K562 (cell line): Measurements from ENCODE around the gene MRPS10. TPM values are rescaled to one million over a fixed set of nuclear protein-coding genes. Genes with fewer than 3 reads are reported as not detected.
A peak's percentile ranks its signal among the peaks of the same experiment; 100 is the strongest.

Experiments used
- CEBPG ChIP-seq, 3 experiments: fragments of 200-800 bp in 1 of 3; sonication (Bioruptor generic) in 1 of 3; sonication (generic) in 1 of 3; formaldehyde crosslinking in 1 of 3; IDR thresholded peaks in 2 of 3; conservative IDR thresholded peaks in 1 of 3; 2 replicates each; pipeline versions ENCODE4 v1.6.1 to v1.8.0; 2016 to 2022; ENCODE audit warnings: missing compliant biosample characterization in 2 of 3, missing genetic modification characterization in 2 of 3, mild to moderate bottlenecking in 1 of 3, missing genetic modification reagents in 1 of 3
- CXXC5 ChIP-seq: fragments of 250-450 bp; sonication (Bioruptor Pico); IDR thresholded peaks from 2 replicates; pipeline ENCODE4 v1.8.0; 2022; ENCODE audit warnings: inconsistent platforms, mild to moderate bottlenecking, moderate library complexity
- FOXJ2 ChIP-seq: fragments of 200-800 bp; sonication (Bioruptor generic); IDR thresholded peaks from 2 replicates; pipeline ENCODE4 v1.6.1; 2016; ENCODE audit warnings: missing genetic modification characterization, missing compliant biosample characterization
- GATAD2A ChIP-seq: fragments of 450-650 bp; IDR thresholded peaks from 2 replicates; pipeline ENCODE4 v1.6.1; 2017
- MCM7 ChIP-seq, 2 experiments: fragments of 450-650 bp; IDR thresholded peaks; 2 replicates each; pipeline ENCODE4 v1.6.1; 2016 to 2018
- ZC3H4 ChIP-seq: sonication (generic); formaldehyde crosslinking; IDR thresholded peaks from 2 replicates; pipeline ENCODE4 v1.9.0; 2021; ENCODE audit warnings: missing genetic modification reagents, borderline replicate concordance
- ZNF41 ChIP-seq: fragments of 250-450 bp; sonication (Bioruptor Pico); conservative IDR thresholded peaks from 2 replicates; pipeline ENCODE4 v1.4.0; 2020; ENCODE audit warnings: mild to moderate bottlenecking
- polyA plus RNA-seq, 8 experiments: library from polyadenylated mRNA; depleted of rRNA in 4 of 8; stranded (reverse) in 5 of 8; unstranded in 3 of 8; fragments of >200 nt; fragmentation: Nextera tagmentation in 2 of 8; fragmentation: Illumina TruSeq in 1 of 8; extraction: Ambion mirVana in 2 of 8; extraction: Trizol in 1 of 8; gene quantifications; 2 replicates each; pipeline versions ENCODE4 v1.2.1 to v1.2.3, GENCODE V29; 2011 to 2014; ENCODE audit warnings: inconsistent platforms in 1 of 8, missing spikeins in 1 of 8
- total RNA-seq, 7 experiments: library from RNA; depleted of rRNA in 6 of 7; stranded (reverse); fragments of >200 nt in 6 of 7; fragmentation: Illumina TruSeq in 2 of 7; extraction: Trizol in 2 of 7; gene quantifications; 2 replicates each; pipeline versions ENCODE4 v1.2.1 to v1.2.3, GENCODE V29; 2011 to 2021; ENCODE audit warnings: low replicate concordance in 1 of 7
- TF ChIP-seq, protein P1 (sequence below): fragments of 450-650 bp; IDR thresholded peaks from 2 replicates; pipeline ENCODE4 v1.6.1; 2017; ENCODE audit warnings: mild to moderate bottlenecking, moderate library complexity
- TF ChIP-seq, protein P2 (sequence below): sonication (generic); formaldehyde crosslinking; IDR thresholded peaks from 2 replicates; pipeline ENCODE4 v1.8.1; 2023; ENCODE audit warnings: mild to moderate bottlenecking, missing genetic modification reagents
- TF ChIP-seq, protein P3 (sequence below), 2 experiments: fragments of 150-350 bp in 1 of 2; IDR thresholded peaks; 2 replicates each; pipeline ENCODE4 v1.6.1; 2012 to 2016; ENCODE audit warnings: low read depth in 2 of 2, low read length in 2 of 2, mild to moderate bottlenecking in 1 of 2, moderate library complexity in 1 of 2
- TF ChIP-seq, protein P4 (sequence below): sonication (generic); formaldehyde crosslinking; IDR thresholded peaks from 2 replicates; pipeline ENCODE4 v1.8.0; 2022; ENCODE audit warnings: mild to moderate bottlenecking, missing genetic modification reagents
- TF ChIP-seq, protein P5 (sequence below): sonication (generic); formaldehyde crosslinking; IDR thresholded peaks from 2 replicates; pipeline ENCODE4 v1.8.1; 2023; ENCODE audit warnings: missing genetic modification reagents, mild to moderate bottlenecking, borderline replicate concordance
- TF ChIP-seq, protein P6 (sequence below): sonication (generic); formaldehyde crosslinking; IDR thresholded peaks from 2 replicates; pipeline ENCODE4 v1.8.0; 2022; ENCODE audit warnings: mild to moderate bottlenecking, missing genetic modification reagents

Gene MRPS10
- total and polyA plus RNA-seq, 9 of the 15 experiments (the other 6 are each of a cell fraction or from before 2014, with no cell fraction given), result 48.6 to 166 (median 93.7) TPM

DNA sequence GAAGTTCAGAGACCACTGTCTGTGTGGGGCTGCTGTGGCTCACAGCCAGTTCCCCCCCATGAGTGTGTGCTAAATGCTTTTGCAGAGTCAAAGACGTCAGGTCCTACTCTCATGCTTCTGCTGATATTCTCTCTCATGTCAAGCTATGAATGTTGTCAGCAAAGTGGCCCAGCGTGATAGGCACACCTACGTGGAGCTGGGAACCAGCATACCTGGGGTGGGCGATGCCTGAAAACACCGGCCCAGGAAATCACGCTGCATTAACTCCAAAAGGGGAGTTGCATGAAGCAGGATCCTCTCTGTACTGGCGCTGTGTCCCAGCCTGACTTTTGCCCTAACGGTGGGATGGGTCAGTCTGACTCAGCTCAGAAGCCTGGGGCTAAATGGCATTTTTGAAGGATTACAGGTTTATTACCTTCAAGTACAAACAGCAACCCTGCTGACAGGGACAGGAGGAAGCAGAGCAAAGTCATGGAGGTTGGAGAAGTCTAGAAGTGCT is 9.0 kb upstream of the MRPS10 start (continued):
- TF ChIP-seq, protein P1, sequence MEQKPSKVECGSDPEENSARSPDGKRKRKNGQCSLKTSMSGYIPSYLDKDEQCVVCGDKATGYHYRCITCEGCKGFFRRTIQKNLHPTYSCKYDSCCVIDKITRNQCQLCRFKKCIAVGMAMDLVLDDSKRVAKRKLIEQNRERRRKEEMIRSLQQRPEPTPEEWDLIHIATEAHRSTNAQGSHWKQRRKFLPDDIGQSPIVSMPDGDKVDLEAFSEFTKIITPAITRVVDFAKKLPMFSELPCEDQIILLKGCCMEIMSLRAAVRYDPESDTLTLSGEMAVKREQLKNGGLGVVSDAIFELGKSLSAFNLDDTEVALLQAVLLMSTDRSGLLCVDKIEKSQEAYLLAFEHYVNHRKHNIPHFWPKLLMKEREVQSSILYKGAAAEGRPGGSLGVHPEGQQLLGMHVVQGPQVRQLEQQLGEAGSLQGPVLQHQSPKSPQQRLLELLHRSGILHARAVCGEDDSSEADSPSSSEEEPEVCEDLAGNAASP, result peak; percentile 54; the same call in 1 of the 2 replicates
- no peak for TF ChIP-seq ZNF41 (CRISPR knock-in tag)
- no peak for TF ChIP-seq ZC3H4 (CRISPR knock-in tag)
- TF ChIP-seq, protein P2, sequence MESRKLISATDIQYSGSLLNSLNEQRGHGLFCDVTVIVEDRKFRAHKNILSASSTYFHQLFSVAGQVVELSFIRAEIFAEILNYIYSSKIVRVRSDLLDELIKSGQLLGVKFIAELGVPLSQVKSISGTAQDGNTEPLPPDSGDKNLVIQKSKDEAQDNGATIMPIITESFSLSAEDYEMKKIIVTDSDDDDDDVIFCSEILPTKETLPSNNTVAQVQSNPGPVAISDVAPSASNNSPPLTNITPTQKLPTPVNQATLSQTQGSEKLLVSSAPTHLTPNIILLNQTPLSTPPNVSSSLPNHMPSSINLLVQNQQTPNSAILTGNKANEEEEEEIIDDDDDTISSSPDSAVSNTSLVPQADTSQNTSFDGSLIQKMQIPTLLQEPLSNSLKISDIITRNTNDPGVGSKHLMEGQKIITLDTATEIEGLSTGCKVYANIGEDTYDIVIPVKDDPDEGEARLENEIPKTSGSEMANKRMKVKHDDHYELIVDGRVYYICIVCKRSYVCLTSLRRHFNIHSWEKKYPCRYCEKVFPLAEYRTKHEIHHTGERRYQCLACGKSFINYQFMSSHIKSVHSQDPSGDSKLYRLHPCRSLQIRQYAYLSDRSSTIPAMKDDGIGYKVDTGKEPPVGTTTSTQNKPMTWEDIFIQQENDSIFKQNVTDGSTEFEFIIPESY, result no peak
- TF ChIP-seq FOXJ2 (tag), result no peak
- TF ChIP-seq, protein P3, sequence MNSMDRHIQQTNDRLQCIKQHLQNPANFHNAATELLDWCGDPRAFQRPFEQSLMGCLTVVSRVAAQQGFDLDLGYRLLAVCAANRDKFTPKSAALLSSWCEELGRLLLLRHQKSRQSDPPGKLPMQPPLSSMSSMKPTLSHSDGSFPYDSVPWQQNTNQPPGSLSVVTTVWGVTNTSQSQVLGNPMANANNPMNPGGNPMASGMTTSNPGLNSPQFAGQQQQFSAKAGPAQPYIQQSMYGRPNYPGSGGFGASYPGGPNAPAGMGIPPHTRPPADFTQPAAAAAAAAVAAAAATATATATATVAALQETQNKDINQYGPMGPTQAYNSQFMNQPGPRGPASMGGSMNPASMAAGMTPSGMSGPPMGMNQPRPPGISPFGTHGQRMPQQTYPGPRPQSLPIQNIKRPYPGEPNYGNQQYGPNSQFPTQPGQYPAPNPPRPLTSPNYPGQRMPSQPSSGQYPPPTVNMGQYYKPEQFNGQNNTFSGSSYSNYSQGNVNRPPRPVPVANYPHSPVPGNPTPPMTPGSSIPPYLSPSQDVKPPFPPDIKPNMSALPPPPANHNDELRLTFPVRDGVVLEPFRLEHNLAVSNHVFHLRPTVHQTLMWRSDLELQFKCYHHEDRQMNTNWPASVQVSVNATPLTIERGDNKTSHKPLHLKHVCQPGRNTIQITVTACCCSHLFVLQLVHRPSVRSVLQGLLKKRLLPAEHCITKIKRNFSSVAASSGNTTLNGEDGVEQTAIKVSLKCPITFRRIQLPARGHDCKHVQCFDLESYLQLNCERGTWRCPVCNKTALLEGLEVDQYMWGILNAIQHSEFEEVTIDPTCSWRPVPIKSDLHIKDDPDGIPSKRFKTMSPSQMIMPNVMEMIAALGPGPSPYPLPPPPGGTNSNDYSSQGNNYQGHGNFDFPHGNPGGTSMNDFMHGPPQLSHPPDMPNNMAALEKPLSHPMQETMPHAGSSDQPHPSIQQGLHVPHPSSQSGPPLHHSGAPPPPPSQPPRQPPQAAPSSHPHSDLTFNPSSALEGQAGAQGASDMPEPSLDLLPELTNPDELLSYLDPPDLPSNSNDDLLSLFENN (IDR thresholded peaks at IDR 0.05; ENCODE audit: low read depth in 2 of 2, low read length in 2 of 2), result no peak
- TF ChIP-seq GATAD2A, result no peak
- TF ChIP-seq CXXC5 (CRISPR knock-in tag), result 0 out of 2 replicates have a peak, but pooled peaks have one; percentile 26
- no peak for TF ChIP-seq CEBPG (CRISPR knock-in tag; IDR thresholded peaks at IDR 0.05)
- no peak for TF ChIP-seq CEBPG (tag; conservative IDR thresholded peaks at IDR 0.05 in 1 of 2, IDR thresholded peaks at IDR 0.05 in 1 of 2)
- TF ChIP-seq, protein P4, sequence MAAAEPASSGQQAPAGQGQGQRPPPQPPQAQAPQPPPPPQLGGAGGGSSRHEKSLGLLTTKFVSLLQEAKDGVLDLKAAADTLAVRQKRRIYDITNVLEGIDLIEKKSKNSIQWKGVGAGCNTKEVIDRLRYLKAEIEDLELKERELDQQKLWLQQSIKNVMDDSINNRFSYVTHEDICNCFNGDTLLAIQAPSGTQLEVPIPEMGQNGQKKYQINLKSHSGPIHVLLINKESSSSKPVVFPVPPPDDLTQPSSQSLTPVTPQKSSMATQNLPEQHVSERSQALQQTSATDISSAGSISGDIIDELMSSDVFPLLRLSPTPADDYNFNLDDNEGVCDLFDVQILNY (CRISPR knock-in tag), result no peak
- TF ChIP-seq, protein P5, sequence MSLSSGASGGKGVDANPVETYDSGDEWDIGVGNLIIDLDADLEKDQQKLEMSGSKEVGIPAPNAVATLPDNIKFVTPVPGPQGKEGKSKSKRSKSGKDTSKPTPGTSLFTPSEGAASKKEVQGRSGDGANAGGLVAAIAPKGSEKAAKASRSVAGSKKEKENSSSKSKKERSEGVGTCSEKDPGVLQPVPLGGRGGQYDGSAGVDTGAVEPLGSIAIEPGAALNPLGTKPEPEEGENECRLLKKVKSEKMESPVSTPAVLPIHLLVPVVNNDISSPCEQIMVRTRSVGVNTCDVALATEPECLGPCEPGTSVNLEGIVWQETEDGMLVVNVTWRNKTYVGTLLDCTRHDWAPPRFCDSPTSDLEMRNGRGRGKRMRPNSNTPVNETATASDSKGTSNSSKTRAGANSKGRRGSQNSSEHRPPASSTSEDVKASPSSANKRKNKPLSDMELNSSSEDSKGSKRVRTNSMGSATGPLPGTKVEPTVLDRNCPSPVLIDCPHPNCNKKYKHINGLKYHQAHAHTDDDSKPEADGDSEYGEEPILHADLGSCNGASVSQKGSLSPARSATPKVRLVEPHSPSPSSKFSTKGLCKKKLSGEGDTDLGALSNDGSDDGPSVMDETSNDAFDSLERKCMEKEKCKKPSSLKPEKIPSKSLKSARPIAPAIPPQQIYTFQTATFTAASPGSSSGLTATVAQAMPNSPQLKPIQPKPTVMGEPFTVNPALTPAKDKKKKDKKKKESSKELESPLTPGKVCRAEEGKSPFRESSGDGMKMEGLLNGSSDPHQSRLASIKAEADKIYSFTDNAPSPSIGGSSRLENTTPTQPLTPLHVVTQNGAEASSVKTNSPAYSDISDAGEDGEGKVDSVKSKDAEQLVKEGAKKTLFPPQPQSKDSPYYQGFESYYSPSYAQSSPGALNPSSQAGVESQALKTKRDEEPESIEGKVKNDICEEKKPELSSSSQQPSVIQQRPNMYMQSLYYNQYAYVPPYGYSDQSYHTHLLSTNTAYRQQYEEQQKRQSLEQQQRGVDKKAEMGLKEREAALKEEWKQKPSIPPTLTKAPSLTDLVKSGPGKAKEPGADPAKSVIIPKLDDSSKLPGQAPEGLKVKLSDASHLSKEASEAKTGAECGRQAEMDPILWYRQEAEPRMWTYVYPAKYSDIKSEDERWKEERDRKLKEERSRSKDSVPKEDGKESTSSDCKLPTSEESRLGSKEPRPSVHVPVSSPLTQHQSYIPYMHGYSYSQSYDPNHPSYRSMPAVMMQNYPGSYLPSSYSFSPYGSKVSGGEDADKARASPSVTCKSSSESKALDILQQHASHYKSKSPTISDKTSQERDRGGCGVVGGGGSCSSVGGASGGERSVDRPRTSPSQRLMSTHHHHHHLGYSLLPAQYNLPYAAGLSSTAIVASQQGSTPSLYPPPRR (CRISPR knock-in tag), result 0 out of 2 replicates have a peak, but pooled peaks have one; percentile 31
- TF ChIP-seq, protein P6, sequence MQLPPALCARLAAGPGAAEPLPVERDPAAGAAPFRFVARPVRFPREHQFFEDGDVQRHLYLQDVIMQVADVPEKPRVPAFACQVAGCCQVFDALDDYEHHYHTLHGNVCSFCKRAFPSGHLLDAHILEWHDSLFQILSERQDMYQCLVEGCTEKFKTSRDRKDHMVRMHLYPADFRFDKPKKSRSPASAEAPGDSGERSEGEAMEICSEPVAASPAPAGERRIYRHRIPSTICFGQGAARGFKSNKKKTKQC (CRISPR knock-in tag), result no peak
- TF ChIP-seq MCM7 (IDR thresholded peaks at IDR 0.05), result no peak
